ENCODE measurements around the gene CLEC18B. TPM values are rescaled to one million over a fixed set of nuclear protein-coding genes. Genes with fewer than 3 reads are reported as not detected.
"Not testable (repeated sequence)": the region's sequence is repeated elsewhere in the genome, so short reads cannot be mapped to it uniquely, and the experiment has no call there.

Gene CLEC18B
- total RNA-seq, 1 donor from 2014 or later = 0.30 TPM

DNA sequence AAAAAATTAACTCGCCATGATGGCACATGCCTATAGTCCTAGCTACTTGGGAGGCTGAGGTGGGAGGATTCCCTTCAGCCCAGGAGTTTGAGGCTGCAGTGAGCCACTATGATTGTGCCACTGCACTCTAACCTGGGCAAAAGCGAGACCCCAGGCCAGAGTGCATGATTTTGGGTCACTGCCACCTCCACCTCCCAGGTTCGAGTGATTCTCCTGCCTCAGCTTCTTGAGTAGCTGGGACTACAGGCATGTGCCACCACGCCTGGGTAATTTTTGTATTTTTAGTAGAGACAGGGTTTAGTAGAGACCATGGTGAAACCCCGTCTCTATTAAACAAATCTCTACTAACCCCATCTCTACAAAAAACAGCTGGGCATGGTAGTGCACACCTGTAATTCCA is 26.7 kb downstream of the CLEC18B start:
- DNase-seq; H3K27me3 ChIP-seq (ENCODE audit: low read depth); H3K27ac ChIP-seq (replicated peaks); H3K9me3 ChIP-seq (replicated peaks); H3K4me1 ChIP-seq; H3K36me3 ChIP-seq; intact Hi-C loops (cut with micrococcal nuclease); H3K4me3 ChIP-seq: not testable (repeated sequence)

DNA sequence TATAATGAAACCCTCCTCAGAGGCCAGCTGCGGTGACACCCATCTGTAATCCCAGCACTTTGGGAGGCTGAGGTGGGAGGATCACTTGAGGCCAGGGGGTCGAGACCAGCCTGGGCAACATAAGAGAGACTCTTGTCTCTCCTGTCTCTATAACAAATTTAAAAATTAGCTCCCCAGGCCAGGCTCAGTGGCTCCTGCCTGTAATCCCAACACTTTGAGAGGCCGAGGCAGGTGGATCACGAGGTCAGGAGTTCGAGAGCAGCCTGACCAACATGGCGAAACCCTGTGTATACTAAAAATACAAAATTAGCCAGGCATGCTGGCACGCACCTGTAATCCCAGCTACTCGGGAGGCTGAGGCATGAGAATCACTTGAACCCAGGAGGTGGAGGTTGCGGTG is 27.1 kb downstream of the CLEC18B start:
- H3K4me1 ChIP-seq; intact Hi-C loops (cut with micrococcal nuclease); H3K9me3 ChIP-seq (replicated peaks); DNase-seq; H3K27me3 ChIP-seq (ENCODE audit: low read depth); H3K27ac ChIP-seq (replicated peaks); H3K36me3 ChIP-seq; H3K4me3 ChIP-seq: not testable (repeated sequence)

DNA sequence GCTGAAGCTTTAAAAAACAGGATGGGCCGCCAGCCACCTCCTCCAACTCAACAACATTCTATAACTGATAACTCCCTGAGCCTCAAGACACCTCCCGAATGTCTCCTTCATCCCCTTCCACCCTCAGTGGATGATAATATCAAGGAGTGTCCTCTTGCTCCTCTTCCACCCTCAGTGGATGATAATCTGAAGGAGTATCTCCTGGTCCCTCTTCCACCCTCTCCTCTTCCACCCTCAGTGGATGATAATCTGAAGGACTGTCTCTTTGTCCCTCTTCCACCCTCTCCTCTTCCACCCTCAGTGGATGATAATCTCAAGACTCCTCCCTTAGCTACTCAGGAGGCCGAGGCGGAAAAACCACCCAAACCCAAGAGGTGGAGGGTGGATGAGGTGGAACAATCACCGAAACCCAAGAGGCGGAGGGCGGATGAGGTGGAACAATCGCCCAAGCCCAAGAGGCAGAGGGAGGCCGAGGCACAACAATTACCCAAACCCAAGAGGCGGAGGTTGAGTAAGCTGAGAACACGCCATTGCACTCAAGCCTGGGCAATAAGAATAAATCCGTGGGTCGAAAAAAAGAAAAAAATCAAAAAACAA is 29.7 kb downstream of the CLEC18B start:
- H3K9me3 ChIP-seq (replicated peaks); H3K4me1 ChIP-seq; H3K27me3 ChIP-seq (ENCODE audit: low read depth); H3K27ac ChIP-seq (replicated peaks); DNase-seq; H3K36me3 ChIP-seq; H3K4me3 ChIP-seq; intact Hi-C loops (cut with micrococcal nuclease): not testable (repeated sequence)

DNA sequence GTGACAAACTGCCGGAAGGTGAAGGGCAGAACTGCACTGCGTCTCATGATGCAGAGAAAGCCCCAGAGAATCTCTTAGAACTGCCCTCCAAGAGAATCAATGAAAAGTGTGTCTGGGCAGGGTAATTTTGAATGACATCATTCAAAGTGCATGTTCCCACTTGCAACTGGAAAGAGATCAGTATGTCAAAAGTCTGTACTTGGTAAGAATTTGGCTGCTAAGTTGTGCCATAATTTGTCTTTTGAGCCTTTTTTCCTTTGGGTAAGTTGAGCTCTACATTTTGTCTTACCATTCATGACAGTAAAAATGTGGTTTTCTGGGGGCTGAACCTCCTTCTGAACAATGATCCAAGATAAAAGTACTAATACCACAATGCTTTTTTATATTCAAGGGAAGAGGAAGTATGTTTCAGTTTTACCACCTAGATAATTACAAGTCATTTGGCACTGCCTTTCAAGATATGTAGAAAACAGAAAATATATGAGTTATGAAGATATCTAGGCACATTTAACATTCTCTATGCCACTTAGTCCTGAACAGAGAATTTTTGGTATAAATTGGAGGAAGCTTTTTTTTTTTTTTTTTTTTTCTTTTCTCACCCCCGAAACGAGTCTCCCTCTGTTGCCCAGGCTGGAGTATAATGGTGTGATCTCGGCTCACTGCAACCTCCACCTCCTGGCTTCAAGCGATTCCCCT is 38.8 kb downstream of the CLEC18B start:
- H3K4me1 ChIP-seq; intact Hi-C loops (cut with micrococcal nuclease); H3K36me3 ChIP-seq; DNase-seq; H3K4me3 ChIP-seq; H3K27me3 ChIP-seq (ENCODE audit: low read depth); H3K27ac ChIP-seq (replicated peaks); H3K9me3 ChIP-seq (replicated peaks): not testable (repeated sequence)

DNA sequence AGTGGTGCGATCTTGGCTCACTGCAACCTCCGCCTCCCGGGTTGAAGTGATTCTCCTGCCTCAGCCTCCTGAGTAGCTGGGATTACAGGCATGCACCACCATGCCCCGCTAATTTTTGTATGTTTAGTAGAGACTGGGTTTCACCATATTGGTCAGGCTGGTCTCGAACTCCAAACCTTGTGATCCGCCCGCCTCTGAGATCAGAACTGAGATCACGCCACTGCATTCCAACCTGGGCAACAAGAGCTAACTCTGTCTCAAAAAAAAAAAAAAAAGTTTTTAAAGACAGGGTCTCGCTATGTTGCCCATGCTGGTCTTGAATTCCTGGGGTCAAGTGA is 47.5 kb downstream of the CLEC18B start:
- H3K36me3 ChIP-seq; H3K27ac ChIP-seq (replicated peaks); intact Hi-C loops (cut with micrococcal nuclease); H3K4me3 ChIP-seq; H3K27me3 ChIP-seq (ENCODE audit: low read depth); H3K9me3 ChIP-seq (replicated peaks); DNase-seq; H3K4me1 ChIP-seq: not testable (repeated sequence)

DNA sequence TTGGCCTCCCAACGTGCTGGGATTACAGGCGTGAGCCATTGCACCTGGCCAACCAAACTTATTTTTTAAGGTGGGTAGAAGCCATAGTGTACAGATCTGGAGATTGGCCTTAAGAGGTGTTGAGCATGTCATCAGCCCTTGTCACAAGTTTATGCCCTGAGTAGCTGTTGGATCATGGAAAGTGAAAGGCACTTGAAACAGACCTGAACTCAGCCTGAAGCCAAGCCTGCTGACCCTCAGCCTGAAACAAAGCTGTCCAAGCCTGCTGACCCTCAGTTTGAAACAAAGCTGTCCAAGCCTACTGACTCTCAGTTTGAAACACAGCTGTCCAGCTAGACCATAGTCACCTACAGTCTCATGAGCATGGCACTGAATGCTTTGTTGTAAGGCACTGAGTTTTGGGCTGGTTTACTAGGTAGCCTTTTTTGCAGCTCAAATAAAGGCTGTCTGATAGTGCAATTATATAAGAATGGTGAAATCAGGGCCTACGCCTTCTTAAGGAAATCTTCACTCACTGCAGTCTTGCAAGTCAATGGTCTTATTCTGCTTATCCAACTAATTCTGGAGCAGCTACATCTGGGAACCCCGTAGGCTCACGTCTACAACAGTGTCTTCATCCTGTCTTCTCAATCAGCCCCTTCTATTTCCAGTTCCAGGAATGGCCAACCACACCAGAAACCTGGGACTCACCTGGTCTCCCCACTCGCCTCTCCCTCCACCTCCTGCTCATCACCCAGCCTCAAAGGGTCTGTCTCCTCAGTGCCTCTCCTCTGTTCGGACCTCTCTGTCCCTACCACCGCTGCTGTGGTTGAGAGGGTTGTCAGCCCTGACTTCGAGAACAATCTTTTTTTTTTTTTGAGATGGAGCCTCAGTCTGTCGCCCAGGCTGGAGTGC is 48.1 kb downstream of the CLEC18B start:
- Histone ChIP-seq H3K4me1 (peaks cover 6% of the 10 kb centered on the region), H3K27me3 (ENCODE audit: low read depth) (no peaks in the 10 kb centered on the region), H3K27ac (replicated peaks) (no peak overlapping the region), H3K36me3 (no peaks in the 10 kb centered on the region), H3K4me3 (no peak overlapping the region), H3K9me3 (replicated peaks) (no peaks in the 10 kb centered on the region)
- DNase-seq = no peak
- intact Hi-C loops (cut with micrococcal nuclease) = no loop called here
- TF ChIP-seq, protein P1, sequence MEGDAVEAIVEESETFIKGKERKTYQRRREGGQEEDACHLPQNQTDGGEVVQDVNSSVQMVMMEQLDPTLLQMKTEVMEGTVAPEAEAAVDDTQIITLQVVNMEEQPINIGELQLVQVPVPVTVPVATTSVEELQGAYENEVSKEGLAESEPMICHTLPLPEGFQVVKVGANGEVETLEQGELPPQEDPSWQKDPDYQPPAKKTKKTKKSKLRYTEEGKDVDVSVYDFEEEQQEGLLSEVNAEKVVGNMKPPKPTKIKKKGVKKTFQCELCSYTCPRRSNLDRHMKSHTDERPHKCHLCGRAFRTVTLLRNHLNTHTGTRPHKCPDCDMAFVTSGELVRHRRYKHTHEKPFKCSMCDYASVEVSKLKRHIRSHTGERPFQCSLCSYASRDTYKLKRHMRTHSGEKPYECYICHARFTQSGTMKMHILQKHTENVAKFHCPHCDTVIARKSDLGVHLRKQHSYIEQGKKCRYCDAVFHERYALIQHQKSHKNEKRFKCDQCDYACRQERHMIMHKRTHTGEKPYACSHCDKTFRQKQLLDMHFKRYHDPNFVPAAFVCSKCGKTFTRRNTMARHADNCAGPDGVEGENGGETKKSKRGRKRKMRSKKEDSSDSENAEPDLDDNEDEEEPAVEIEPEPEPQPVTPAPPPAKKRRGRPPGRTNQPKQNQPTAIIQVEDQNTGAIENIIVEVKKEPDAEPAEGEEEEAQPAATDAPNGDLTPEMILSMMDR (IDR thresholded peaks at IDR 0.05; ENCODE audit: borderline replicate concordance) = no peak

DNA sequence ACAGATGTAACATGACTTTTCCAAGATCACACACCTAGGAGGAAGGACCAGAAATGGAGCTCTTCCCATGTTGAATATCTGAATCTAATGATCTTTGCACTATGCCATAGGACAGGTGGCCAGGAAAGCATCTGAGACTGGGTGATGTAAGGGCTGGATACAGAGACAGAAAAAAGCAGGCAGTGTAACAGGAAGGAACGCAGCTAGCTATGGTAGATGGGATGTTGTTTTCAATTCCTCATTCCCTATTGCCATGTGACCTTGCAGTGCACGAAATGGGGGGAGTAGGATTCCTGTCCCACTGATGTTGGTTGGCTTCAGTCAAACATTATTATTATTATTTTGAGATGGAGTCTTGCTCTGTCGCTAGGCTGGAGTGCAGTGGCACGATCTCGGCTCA is 48.9 kb downstream of the CLEC18B start:
- no peak for DNase-seq
- TF ChIP-seq, protein P1 (IDR thresholded peaks at IDR 0.05; ENCODE audit: borderline replicate concordance) = no peak
- no peaks in the 10 kb centered on the region for H3K36me3 ChIP-seq
- H3K4me3 ChIP-seq = no peak overlapping the region
- H3K9me3 ChIP-seq (replicated peaks) = no peaks in the 10 kb centered on the region
- intact Hi-C loops (cut with micrococcal nuclease) = no loop called here
- peaks cover 13% of the 10 kb centered on the region for H3K4me1 ChIP-seq
- no peak overlapping the region for H3K27ac ChIP-seq (replicated peaks)
- H3K27me3 ChIP-seq (ENCODE audit: low read depth) = no peaks in the 10 kb centered on the region

DNA sequence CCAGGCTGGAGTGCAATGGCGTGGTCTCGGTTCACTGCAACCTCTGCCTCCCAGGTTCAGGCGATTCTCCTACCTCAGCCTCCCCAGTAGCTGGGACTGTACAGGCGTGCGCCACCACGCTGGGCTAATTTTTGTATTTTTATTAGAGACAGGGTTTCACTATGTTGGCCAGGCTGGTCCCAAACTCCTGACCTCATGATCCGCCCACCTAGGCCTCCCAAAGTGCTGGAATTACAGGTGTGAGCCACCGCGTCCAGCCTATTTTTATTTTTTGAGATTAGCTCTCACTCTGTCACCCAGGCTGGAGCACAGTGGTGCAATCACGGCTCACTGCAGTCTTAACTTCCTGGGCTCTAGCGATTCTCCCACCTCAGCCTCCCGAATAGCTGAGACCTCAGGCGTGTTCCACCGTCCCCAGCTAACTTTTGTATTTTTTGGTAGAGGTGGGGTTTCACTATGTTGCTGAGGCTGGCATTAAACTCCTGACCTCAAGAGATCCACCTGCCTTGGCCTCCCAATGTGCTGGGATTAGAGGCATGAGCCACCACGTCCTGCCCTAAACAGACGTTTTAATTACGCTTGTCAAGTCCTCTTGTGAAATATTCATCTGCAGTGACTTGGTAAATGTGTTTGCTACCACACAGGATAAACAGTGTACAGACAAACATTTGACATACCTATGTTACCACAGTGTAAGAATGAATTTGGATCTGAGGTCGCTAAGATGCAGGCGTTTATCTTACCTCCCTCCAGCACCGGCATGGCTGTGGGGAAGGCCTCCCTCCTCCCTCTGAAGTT is 50.7 kb downstream of the CLEC18B start:
- H3K9me3 ChIP-seq (replicated peaks); H3K27me3 ChIP-seq (ENCODE audit: low read depth); H3K27ac ChIP-seq (replicated peaks); H3K36me3 ChIP-seq; DNase-seq; intact Hi-C loops (cut with micrococcal nuclease); H3K4me3 ChIP-seq: not testable (repeated sequence)
- H3K4me1 ChIP-seq = peaks cover 31% of the 10 kb centered on the region

DNA sequence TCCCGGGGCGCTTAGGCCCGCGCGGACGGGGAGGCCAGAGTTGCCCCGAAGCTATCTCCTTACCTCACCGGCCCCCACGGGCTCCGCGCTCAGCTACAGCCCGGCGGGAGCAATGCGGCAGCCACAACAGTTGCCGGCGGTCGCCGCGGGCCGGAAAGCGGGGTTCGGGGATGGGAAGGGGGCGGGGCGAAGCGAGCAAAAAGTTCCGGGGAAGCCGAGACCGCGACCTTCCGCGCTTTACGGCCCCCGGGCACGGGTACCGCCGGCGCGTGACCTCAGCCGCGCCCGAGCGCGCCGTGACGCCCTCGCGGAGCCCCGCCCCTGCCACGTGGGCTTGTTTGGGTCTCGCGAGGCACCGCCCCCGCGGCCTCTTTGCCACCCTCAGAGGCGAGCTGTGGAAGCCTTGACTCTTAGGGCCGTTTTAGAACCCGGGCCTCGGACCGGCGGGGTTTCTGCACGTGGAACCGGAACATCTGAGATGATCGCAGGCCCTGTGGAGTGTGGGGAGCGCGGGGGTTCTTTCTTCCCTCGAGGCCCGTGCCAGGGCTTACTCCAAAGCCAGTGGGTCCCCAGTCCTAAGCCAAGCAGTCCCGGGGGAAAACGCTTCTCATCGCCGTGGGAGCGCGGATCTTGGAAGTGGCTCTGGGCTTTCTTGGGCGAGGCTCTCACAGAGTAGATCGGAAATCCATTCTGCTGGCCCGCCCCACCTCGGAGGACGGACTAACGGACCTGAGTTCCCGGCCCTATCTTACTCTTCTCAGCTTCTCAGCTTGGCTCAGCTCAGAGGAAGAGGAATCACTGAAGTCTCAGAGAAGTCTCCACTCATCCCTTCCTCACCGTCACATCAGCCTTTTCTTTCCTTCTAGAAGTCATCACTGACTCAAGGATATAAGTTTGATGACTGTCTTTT is 53.0 kb downstream of the CLEC18B start:
- H3K4me1 ChIP-seq = peaks cover 35% of the 10 kb centered on the region
- intact Hi-C loops (cut with micrococcal nuclease); H3K27me3 ChIP-seq (ENCODE audit: low read depth); H3K9me3 ChIP-seq (replicated peaks); H3K36me3 ChIP-seq: not testable (repeated sequence)
- peak overlapping the region; percentile 94 for H3K4me3 ChIP-seq
- peak overlapping the region; percentile 93 for H3K27ac ChIP-seq (replicated peaks)
- peak; percentile 99 for DNase-seq

DNA sequence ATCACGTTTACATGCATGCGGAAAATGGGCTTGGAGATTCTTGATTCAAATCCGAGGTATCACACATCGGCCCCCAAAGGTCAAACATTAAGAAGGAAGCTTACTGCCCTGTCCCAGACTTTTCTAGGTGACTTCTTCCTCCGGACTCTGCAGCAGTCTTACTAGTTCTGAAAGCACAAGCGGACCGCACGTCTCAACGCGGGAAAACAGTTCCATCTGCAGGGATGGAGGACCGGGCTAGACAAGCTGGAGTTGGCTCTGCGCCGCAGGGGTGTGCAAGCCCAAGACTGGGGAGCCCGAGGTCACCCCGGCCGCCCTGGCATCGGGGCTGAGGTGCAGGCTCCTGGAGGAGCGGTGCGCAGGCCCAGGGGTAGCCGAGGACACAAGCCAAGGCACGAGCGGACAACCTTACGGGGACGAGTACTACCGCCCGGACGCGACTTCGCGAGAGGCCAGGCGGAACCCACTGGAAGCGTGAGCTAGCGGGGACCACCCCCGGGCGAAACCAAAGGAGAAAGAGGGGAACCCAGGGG is 53.7 kb downstream of the CLEC18B start:
- Histone ChIP-seq H3K4me1 (peaks cover 36% of the 10 kb centered on the region), H3K27ac (replicated peaks) (peak overlapping the region; percentile 93), H3K36me3 (peaks cover 11% of the 10 kb centered on the region), H3K4me3 (peak overlapping the region; percentile 94)
- DNase-seq = peak; percentile 47
- H3K27me3 ChIP-seq (ENCODE audit: low read depth); H3K9me3 ChIP-seq (replicated peaks); intact Hi-C loops (cut with micrococcal nuclease): not testable (repeated sequence)
